NCI-H128 (cell line): ENCODE results near the gene DTNBP1.

Experiments used
- DNase-seq: peaks from one replicate; lab custom pipeline; 2025; ENCODE audit not compliant: unreplicated experiment; lab: John Stamatoyannopoulos, UW

Gene DTNBP1

GRCh38 chr6:15504581-15505350 lies 158.1 kb downstream of the DTNBP1 start:
- DNase-seq: no peak

GRCh38 chr6:15504040-15504495 lies 158.8 kb downstream of the DTNBP1 start:
- no peak for DNase-seq

GRCh38 chr6:15503346-15503680 lies 159.5 kb downstream of the DTNBP1 start:
- no peak for DNase-seq

GRCh38 chr6:15502446-15503345 lies 160.1 kb downstream of the DTNBP1 start:
- no peak for DNase-seq

GRCh38 chr6:15501826-15502445 lies 160.9 kb downstream of the DTNBP1 start:
- DNase-seq: no peak

GRCh38 chr6:15500901-15501825 lies 161.7 kb downstream of the DTNBP1 start:
- DNase-seq: no peak

- no peak for DNase-seq
Observed at GRCh38 chr6:15500078-15500740, 162.6 kb downstream of the DTNBP1 start.

GRCh38 chr6:15499591-15499990 lies 163.2 kb downstream of the DTNBP1 start:
- no peak for DNase-seq

- DNase-seq: no peak
Observed at GRCh38 chr6:15499125-15499524, 163.7 kb downstream of the DTNBP1 start.

GRCh38 chr6:15498640-15499039 lies 164.2 kb downstream of the DTNBP1 start:
- DNase-seq: no peak

- no peak for DNase-seq
Observed at GRCh38 chr6:15496345-15497131, 166.3 kb downstream of the DTNBP1 start.

- no peak for DNase-seq
Observed at GRCh38 chr6:15495375-15495901, 167.4 kb downstream of the DTNBP1 start.

GRCh38 chr6:15493437-15494168 lies 169.2 kb downstream of the DTNBP1 start:
- no peak for DNase-seq

GRCh38 chr6:15491986-15492269 lies 170.9 kb downstream of the DTNBP1 start:
- DNase-seq: no peak

- DNase-seq: no peak
Observed at GRCh38 chr6:15491255-15491985, 171.4 kb downstream of the DTNBP1 start.

GRCh38 chr6:15490242-15491100 lies 172.4 kb downstream of the DTNBP1 start:
- no peak for DNase-seq
